ENCODE results near the gene MARCO.

DNA sequence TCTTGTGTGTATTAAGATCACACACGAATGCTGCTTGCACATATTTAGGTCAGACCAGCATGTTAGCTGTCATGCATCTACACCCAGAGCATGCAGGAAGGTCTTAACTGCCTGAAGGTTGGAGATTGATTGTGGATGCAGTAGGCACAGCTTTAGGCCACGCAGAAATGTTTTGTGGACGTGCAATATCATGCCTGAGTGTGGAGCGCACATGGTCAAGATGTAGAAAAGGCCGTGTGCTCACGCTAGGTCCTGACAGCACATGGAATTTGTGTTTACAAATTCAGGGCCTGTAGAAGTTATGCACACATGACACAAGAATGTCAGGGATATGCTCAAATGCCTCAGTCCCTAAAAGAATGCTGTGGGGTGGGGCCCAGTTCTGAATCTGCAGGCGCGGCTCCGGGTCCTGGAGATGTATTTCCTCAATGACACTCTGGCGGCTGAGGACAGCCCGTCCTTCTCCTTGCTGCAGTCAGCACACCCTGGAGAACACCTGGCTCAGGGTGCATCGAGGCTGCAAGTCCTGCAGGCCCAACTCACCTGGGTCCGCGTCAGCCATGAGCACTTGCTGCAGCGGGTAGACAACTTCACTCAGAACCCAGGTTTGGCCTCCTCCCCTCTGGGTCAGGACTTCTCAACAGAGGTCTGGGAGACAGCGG, 27.9 kb downstream of the MARCO start:
- TF ChIP-seq, protein P1, sequence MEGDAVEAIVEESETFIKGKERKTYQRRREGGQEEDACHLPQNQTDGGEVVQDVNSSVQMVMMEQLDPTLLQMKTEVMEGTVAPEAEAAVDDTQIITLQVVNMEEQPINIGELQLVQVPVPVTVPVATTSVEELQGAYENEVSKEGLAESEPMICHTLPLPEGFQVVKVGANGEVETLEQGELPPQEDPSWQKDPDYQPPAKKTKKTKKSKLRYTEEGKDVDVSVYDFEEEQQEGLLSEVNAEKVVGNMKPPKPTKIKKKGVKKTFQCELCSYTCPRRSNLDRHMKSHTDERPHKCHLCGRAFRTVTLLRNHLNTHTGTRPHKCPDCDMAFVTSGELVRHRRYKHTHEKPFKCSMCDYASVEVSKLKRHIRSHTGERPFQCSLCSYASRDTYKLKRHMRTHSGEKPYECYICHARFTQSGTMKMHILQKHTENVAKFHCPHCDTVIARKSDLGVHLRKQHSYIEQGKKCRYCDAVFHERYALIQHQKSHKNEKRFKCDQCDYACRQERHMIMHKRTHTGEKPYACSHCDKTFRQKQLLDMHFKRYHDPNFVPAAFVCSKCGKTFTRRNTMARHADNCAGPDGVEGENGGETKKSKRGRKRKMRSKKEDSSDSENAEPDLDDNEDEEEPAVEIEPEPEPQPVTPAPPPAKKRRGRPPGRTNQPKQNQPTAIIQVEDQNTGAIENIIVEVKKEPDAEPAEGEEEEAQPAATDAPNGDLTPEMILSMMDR (IDR thresholded peaks at IDR 0.05 in 8 of 11, conservative IDR thresholded peaks at IDR 0.05 in 3 of 11): no peak
- no peak for TF ChIP-seq POLR2A (IDR thresholded peaks at IDR 0.05)

All from spleen (tissue), 7 donors.